Measurements from ENCODE around the gene PPP1R3A.
"Not testable (repeated sequence)": the region's sequence is repeated elsewhere in the genome, so short reads cannot be mapped to it uniquely, and the experiment has no call there.

Gene PPP1R3A

GRCh38 chr7:113945018-113945938, 26.5 kb upstream of the PPP1R3A start:
- TF ChIP-seq CTCF (IDR thresholded peaks at IDR 0.05): no peak
- no peaks in the 10 kb centered on the region for H3K36me3 Mint-ChIP-seq (ENCODE audit: low read depth)
- no peaks in the 10 kb centered on the region for H3K4me1 Mint-ChIP-seq
- H3K9me3 Mint-ChIP-seq: no peaks in the 10 kb centered on the region
- no peak overlapping the region for H3K27ac Mint-ChIP-seq
- peaks cover 6% of the 10 kb centered on the region for H3K27me3 Mint-ChIP-seq (ENCODE audit: low read depth, poor library complexity)
- DNase-seq: no peak
- no peak overlapping the region for H3K4me3 Mint-ChIP-seq

GRCh38 chr7:113936982-113937381, 18.2 kb upstream of the PPP1R3A start:
- Mint-ChIP-seq H3K4me3 (no peak overlapping the region), H3K9me3 (peaks cover 16% of the 10 kb centered on the region), H3K36me3 (ENCODE audit: low read depth) (no peaks in the 10 kb centered on the region), H3K27ac (no peak overlapping the region), H3K4me1 (no peaks in the 10 kb centered on the region), H3K27me3 (ENCODE audit: low read depth, poor library complexity) (peaks cover 2% of the 10 kb centered on the region)
- DNase-seq: no peak
- TF ChIP-seq CTCF (IDR thresholded peaks at IDR 0.05): no peak

GRCh38 chr7:113936535-113936934, 17.7 kb upstream of the PPP1R3A start:
- no peaks in the 10 kb centered on the region for H3K36me3 Mint-ChIP-seq (ENCODE audit: low read depth)
- no peak for TF ChIP-seq CTCF (IDR thresholded peaks at IDR 0.05)
- no peaks in the 10 kb centered on the region for H3K4me1 Mint-ChIP-seq
- peaks cover 2% of the 10 kb centered on the region for H3K27me3 Mint-ChIP-seq (ENCODE audit: low read depth, poor library complexity)
- H3K4me3 Mint-ChIP-seq: no peak overlapping the region
- no peak overlapping the region for H3K27ac Mint-ChIP-seq
- peaks cover 20% of the 10 kb centered on the region for H3K9me3 Mint-ChIP-seq
- no peak for DNase-seq

GRCh38 chr7:113929389-113929788, 10.6 kb upstream of the PPP1R3A start:
- H3K27ac Mint-ChIP-seq; DNase-seq; H3K4me3 Mint-ChIP-seq; H3K4me1 Mint-ChIP-seq; H3K27me3 Mint-ChIP-seq (ENCODE audit: low read depth, poor library complexity); H3K36me3 Mint-ChIP-seq (ENCODE audit: low read depth): not testable (repeated sequence)
- H3K9me3 Mint-ChIP-seq: peaks cover 32% of the 10 kb centered on the region

GRCh38 chr7:113928112-113928511, 9.3 kb upstream of the PPP1R3A start:
- Mint-ChIP-seq H3K27ac (no peak overlapping the region), H3K4me3 (no peak overlapping the region), H3K4me1 (peaks cover 8% of the 10 kb centered on the region), H3K36me3 (ENCODE audit: low read depth) (no peaks in the 10 kb centered on the region), H3K27me3 (ENCODE audit: low read depth, poor library complexity) (no peaks in the 10 kb centered on the region), H3K9me3 (peaks cover 23% of the 10 kb centered on the region)
- no peak for DNase-seq
- TF ChIP-seq CTCF (IDR thresholded peaks at IDR 0.05): no peak

GRCh38 chr7:113922049-113922448, 3.2 kb upstream of the PPP1R3A start:
- Mint-ChIP-seq H3K4me1 (peaks cover 12% of the 10 kb centered on the region), H3K4me3 (no peak overlapping the region)

More at GRCh38 chr7:113922049-113922448, 3.2 kb upstream of the PPP1R3A start:
- no peaks in the 10 kb centered on the region for H3K27me3 Mint-ChIP-seq (ENCODE audit: low read depth, poor library complexity)
- no peak for DNase-seq
- H3K27ac Mint-ChIP-seq: no peak overlapping the region
- no peak for TF ChIP-seq CTCF (IDR thresholded peaks at IDR 0.05)
- no peaks in the 10 kb centered on the region for H3K9me3 Mint-ChIP-seq
- H3K36me3 Mint-ChIP-seq (ENCODE audit: low read depth): no peaks in the 10 kb centered on the region

Measured in nephron progenitor cell (in vitro differentiated cells).